Activated naive CD4-positive, alpha-beta T cell treated with anti-CD3 and anti-CD28 coated beads, Interleukin-2, amount 50 U/mL, for 16 hours (primary cell): ENCODE measurements around the gene DBNL.

Experiments
- DNase-seq: peaks from one replicate; pipeline ENCODE4 v3.0.0-alpha.2; 2020

Gene DBNL

DNA sequence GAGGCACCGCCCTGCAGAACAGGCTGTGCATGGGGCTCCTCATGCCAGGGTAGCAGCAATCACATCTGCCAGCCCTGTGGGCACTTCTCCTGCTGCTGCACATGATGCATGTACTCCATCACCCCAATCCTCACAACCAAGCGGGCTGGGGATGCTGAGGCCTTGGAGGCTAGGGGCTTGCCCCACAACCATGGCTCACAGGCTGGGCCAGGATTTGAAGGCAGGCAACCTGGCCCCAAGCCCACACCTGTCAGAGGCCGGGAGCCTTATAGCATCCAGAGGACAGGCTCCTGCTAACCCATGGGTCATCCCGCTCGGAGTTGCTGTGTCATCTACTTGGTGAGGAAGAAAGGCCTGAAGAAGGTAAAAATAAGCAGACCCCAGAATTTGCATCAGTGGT lies 35.6 kb downstream of the DBNL start:
- no peak for DNase-seq

DNA sequence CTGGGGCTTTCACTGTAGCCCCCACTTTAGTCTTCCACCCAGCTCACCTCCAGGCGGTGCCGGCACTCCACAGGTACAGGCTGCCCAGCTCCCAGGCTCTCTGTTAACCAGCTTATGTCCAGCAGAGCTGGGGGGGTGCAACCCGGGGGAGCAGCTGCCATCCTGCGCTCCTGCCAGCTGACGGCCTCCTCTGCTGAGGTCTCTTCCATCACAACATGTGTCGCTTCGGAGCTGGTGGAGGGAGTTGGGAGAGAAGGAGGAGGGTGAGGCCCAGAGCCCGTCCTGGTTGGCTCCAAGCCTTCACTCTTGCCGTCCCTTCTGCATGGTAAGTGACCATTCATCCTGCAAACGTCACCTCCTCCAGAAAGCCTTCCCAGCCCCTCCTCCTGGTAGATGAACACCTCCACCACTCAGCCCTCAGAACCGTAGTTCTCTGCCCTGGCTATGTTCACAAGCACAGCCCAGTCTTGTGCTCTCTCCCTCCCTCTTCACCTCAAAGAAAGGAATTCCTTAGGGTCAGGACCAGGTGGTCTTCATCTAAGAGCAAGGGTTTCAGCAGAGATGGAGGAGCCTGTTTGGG lies 36.3 kb downstream of the DBNL start:
- no peak for DNase-seq

- DNase-seq, result no peak
These were observed 36.8 kb downstream of the DBNL start for GRCh38 chr7:44081266-44081748.

DNA sequence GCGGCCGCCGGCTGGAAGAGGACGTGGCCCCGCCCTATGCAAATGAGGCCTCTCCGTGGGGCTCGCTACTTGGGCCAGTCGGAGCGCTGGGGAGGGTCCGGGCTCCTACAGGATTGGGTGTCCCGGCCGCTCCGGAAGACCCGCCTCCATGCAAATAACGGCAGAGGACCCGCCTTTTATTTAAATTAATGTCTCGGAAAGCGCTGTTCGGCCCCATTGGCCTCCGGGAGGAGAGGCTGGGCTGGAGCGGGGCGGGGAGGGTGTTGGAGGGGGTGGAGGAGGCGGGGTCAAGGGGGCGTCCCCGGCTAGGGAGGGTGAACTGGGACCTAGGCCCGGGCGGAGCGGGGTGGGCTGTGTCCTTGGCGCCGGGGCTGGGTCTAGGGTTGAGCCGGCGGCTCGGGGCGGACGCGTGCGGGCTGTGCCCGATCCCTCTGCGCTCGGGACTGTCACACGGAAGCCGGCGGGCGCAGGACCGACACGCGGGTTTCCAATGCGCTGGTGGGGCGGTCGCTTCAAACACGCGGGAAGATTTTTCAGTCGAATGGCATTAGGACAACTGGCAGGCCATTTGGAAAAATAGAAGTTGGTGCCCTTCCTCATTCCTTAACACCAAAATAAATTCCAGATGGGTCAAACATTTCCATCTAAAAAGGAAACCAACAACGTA lies 38.2 kb downstream of the DBNL start:
- DNase-seq, result peak; percentile 99

DNA sequence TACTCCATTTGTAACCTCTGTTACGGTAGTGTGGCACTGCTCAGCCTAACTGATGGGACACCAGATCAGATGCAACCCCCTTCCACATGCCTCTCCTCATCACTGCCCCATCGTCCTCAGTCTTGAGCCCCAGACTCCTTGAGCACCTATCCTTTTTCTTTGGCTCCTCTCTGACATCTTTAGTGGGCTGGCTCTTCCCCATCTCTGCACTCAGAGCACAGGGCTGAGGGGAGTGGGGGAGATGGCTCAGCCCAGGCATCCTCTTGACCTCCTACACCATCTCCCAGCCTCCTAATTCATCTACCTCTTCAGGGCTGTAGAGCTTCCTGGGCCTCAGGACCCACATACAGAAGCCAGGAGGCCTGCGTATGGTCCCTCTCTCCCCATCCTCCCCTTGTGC lies 39.3 kb downstream of the DBNL start:
- DNase-seq, result no peak

DNA sequence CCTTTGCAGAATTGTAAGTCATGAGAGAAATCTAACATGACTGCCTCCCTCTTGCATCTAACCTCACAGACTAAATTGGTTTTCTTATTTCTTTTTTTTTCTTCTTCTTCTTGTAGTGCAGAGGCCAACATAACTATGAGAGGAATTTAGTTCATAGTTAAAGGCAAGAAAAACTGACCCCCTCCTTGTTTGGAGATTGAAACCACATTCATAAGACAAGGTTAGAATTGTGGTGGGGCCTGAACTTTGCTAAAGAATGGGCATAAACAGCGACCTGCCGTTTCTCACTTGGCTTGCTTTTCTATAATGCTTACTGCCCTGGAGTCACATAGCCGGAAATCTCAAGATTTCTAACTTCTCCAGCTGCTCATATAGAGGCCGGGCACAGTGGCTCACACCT lies 40.2 kb downstream of the DBNL start:
- no peak for DNase-seq

DNA sequence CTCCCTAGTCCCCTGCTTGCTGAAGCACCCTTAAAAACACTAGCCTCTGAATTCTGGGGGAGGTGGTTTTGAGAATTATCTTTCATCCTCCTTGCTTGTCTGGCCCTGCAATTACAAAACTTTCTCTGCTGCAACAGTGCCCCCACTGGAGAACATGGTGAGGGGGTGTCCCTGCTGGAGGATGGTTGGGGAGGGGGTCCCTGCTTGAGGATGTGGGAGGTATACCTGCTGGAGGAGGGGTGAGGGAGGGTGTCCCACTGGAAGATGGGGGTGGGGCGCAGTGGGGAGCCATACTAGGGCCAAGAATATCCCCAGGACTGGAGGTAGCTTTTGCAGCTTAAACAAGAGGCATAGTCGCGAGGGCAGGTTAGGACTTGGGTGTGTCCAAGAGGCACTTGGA lies 41.0 kb downstream of the DBNL start:
- no peak for DNase-seq

DNA sequence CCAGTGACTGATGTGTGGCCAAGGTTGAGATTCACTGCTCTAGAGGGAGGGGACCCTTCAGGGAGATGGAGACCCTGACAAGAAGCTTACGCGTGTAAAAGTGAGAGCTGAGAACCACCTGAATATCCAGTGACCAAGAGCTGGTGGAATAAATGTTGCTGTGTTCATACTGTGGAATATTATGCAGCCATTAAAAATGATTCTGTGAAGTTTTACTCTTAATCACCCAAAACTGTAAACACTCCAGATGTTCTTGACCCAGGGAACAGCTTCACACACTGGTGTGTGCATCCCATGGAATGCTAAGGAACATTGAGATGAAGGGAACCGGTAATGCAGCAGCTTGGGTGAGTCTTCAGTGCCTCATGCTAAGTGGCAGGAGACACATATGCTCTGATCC lies 42.1 kb downstream of the DBNL start:
- DNase-seq, result no peak

DNA sequence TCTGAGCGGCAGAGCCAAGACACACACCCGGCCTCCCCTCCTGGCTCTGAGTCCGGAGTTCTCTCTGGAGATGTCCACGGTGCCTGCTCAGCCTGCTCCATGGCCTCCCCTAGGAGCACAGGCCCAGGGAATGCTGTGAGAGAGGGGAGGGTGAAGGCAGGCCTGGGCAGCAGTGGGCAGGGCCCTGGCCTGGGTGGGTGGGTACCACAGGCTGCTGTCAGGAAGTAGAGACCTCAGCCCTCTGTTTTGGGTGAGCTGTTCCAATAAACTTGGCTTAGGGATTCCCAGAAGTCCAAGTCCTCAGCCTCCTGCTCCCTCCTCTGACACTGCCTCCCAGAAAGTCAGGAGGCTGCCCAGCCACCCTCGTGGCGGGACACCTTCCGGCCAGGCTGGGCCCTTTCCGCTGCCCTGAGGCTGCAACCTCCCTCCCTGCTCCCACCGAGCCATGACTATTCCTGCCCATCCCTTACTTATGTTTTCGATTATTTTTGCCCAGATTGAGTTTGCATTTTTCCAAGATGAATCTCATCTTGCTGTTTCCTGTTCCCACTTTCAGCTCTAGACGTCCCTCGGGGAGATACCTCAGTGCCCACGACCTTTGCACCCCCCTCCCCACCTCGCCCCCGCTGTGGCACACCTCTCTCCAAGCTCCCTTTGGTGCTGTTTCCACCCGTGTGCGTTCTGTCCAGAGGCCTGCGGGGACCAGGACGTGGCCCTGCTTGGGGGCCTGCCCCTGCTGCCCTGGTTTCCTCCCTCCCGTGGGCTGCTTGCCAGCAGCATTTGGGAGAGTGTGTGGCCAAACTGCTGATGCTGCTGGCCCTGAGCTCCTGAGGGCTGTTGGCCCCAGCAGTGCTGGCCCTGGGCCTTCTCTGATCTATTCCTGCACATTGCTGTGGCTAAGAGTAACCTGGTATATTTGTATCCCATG lies 43.7 kb downstream of the DBNL start:
- no peak for DNase-seq

- no peak for DNase-seq
These were observed 48.7 kb downstream of the DBNL start for GRCh38 chr7:44093102-44093641.

DNA sequence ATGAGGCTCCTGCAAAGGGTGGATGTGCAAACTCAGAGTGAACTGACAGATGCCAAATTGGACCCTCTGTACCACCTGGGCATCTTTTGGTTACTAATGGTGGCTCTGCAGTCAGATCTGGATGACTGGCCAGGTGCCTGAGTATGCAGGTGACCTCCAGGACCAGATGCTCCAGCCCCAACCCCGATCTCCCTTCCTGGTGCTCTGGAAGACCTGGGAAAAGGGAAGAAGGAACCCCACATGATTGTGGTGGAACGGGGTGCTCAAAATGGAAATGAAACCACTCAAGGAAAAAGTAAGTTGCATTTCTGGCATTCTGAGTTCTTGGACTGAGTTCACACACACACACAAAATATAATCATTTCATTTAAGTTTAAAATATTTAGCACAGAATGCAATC lies 49.9 kb downstream of the DBNL start:
- DNase-seq, result no peak

GRCh38 chr7:44094883-44095592 lies 50.5 kb downstream of the DBNL start:
- no peak for DNase-seq

- DNase-seq, result no peak
These were observed 51.3 kb downstream of the DBNL start for GRCh38 chr7:44095781-44096180.

DNA sequence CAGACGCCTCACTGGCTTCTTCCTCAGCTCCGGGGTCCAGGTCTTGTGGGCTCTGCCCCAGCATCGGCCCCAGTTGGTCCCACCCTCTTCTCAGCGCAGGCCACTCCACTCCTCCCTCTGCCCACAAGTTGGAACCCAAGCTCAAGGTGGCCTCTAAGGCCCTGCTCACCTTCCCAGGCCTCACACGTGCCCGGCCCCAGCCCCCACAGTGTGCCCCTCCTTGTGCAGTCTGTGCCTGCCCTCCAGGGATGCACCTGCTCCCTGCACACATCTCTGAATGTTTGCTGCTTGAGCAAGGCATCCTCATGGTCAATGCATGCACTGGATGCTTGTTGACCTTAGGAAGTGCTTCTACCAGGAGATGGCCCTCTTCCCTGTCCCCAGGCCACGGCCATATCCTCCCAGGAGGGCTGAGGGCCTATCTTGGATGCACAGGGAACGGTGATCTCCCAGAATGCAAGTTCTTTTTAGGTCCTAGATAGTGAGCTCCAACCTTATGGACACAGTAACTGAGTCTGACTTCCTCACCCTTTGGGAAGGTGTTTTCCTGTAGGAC lies 51.9 kb downstream of the DBNL start:
- DNase-seq, result no peak

- DNase-seq, result no peak
These were observed 52.8 kb downstream of the DBNL start for GRCh38 chr7:44097064-44097932.

GRCh38 chr7:44098092-44099068 lies 53.9 kb downstream of the DBNL start:
- DNase-seq, result no peak

DNA sequence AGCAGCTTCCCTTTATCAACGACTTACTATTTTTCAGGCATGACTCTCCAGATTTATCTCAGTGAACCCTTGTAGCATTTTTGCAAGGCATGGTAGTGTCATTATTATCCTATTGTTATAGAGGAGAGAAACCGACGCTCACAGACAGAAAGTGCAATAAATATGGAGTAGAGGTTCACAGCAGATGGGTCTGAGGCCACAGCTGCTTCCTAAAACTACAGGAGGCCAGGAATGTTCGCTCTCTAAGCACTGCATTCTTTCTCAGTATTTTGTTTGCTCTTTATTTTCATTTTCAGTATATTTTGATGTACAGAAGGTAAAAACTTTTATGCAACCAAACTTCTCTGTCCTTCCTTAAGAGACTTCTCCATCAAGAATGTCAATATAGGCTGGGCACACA lies 55.2 kb downstream of the DBNL start:
- no peak for DNase-seq

DNA sequence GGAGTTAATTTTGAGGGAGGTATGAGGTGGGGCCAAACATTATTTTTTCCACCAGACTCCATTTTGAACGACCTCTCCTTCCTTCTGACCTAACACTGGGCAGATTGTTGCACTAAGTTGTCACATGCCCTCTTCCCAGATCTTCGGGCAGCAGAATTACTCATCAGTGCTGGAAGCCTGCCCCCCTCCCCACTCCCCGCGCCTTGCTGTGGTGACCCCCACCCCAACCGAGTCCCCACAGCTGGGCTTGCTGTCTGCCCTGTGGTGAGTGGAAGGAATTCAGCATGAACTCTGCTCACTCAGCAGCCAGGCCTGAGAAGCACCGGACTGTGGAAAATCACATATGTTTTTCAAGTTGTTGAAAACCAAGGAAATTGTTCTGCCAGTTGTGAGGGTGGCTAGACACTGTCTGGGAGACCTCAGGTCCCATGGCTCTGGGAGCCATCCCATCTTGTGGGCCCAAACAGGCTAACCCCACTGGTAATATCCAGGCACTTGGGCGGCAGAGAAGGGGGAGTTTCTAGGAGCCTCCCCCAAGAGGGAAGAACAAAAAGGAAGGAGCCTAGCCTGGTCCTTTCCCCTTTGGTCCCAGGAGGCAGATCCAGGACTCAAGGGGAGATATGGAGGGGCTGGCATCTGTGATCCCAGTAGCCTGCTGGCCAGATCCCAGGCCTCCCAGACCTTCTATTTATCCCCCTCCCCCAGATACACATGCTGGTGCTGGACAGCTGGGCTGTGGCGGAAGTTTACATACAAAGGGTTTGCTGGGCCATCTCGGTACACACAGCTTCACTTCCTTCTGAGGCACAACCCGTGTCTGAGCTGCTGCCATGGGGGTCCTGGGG lies 56.2 kb downstream of the DBNL start:
- no peak for DNase-seq

DNA sequence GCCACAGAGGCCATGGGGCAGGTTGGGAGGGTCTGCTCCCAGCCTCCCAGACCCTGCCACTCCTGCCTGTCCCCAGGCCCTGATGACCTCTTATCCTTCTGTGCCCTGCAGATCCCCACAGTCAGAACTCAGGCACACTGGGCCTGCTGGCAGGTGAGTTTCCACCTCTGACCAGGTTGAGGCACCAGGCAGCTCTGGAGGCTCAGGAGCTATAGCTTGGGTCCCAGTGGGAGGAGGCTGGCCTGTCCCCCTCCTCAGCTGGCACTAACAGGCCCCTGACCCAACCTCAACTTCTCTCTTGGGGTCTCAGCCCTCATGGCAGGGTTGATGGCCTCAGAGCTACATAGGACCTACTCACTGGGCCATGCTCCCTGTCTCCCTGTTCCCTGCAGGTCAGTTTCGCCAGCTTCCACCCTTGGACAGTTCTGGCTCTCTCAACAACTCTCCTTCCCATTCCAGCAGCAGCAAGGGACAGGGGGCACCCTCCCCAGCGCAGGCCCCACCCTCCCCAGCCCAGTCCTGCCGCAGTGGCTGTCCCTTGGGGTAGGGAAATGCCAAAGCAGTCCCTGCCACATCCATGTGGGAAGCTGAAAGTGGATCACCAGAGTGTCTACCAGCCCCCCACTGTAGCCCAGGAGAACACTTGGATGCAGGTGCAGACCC lies 56.9 kb downstream of the DBNL start:
- DNase-seq, result no peak
